Lung (tissue), 12 donors: Measurements from ENCODE around the gene RNF224. TPM values are rescaled to one million over a fixed set of nuclear protein-coding genes. Genes with fewer than 3 reads are reported as not detected.

Experiments
- ATAC-seq: fragments of 200-7000 bp; cut with Tn5 transposase; one replicate; pipeline ENCODE4 v1.9.1; 2020; ENCODE audit warnings: moderate number of reproducible peaks; ENCODE audit not compliant: insufficient read depth, low FRiP score
- DNase-seq, 3 donors: peaks; one replicate each; pipeline ENCODE4 v3.0.0-alpha.2; 2013 to 2017
- H3K27ac ChIP-seq, 2 donors: one replicate each; pipeline ENCODE4 v1.5.1; 2013; ENCODE audit warnings: mild to moderate bottlenecking in 2 of 2, moderate library complexity in 2 of 2, control low read depth in 1 of 2, inconsistent platforms in 1 of 2, low read depth in 1 of 2, low read length in 1 of 2
- H3K27me3 ChIP-seq, 3 donors: one replicate each; pipeline ENCODE4 v1.5.1; 2013; ENCODE audit warnings: low read length in 2 of 3; ENCODE audit not compliant: control insufficient read depth in 3 of 3, insufficient read depth in 3 of 3
- H3K36me3 ChIP-seq, 4 donors: one replicate each; pipeline ENCODE4 v1.5.1; 2013; ENCODE audit warnings: low read length in 4 of 4, mild to moderate bottlenecking in 1 of 4, moderate library complexity in 1 of 4; ENCODE audit not compliant: control insufficient read depth in 4 of 4, insufficient read depth in 4 of 4
- H3K4me1 ChIP-seq, 5 donors: one replicate each; pipeline ENCODE4 v1.5.1; 2013; ENCODE audit warnings: low read length in 5 of 5, mild to moderate bottlenecking in 2 of 5, moderate library complexity in 1 of 5; ENCODE audit not compliant: control insufficient read depth in 5 of 5, insufficient read depth in 5 of 5
- H3K4me3 ChIP-seq: one replicate; pipeline ENCODE4 v1.5.1; 2013; ENCODE audit warnings: mild to moderate bottlenecking, control low read depth, moderate library complexity
- H3K9ac ChIP-seq, 2 donors: one replicate each; pipeline ENCODE4 v1.5.1; 2013; ENCODE audit warnings: low read length in 2 of 2, control low read depth in 1 of 2; ENCODE audit not compliant: insufficient read depth in 1 of 2
- H3K9me3 ChIP-seq, 4 donors: one replicate each; pipeline ENCODE4 v1.5.1; 2013; ENCODE audit warnings: low read length in 3 of 4, mild to moderate bottlenecking in 1 of 4, moderate library complexity in 1 of 4; ENCODE audit not compliant: control insufficient read depth in 4 of 4, insufficient read depth in 3 of 4
- WGBS, 2 donors: extraction: QIAGEN DNeasy Blood & Tissue Kit; methylation state at CpG; one replicate each; pipeline ENCODE4 v1.1.7; 2013; 5-methylcytosine and 5-hydroxymethylcytosine counted together
- polyA plus RNA-seq, 2 donors: library from polyadenylated mRNA; stranded (reverse); fragments of 200-250 nt; gene quantifications; one replicate each; pipeline ENCODE4 v1.2.1, GENCODE V29; 2013
- total RNA-seq, 2 donors: library from RNA; depleted of rRNA in 1 of 2; stranded (reverse); fragments of >200 nt in 1 of 2; gene quantifications; one replicate each; pipeline ENCODE4 v1.2.1, GENCODE V29; 2014 to 2021
- TF ChIP-seq, protein P1 (sequence below): IDR thresholded peaks from 2 replicates; pipeline ENCODE4 v1.5.1; 2012; ENCODE audit warnings: mild to moderate bottlenecking; ENCODE audit errors: control extremely low read depth, extremely low read depth
- donor health status: control.
- donor health status: control.
- donor health status: Bipolar disorder and iron deficiency.
- donor health status: healthy.
- donor health status: DM: yes; HTN: yes; CAD: no.

RNF224 gene
- total and polyA plus RNA-seq, 4 donors = 0.24 to 1.1 (median 0.80) TPM

- Histone ChIP-seq H3K4me3 (no peak overlapping the region), H3K4me1 (peaks cover 0 to 7% (median 6%) of the 10 kb centered on the region in 5 donors), H3K27me3 (peaks cover 0 to 6% (median 0%) of the 10 kb centered on the region in 3 donors), H3K9me3 (peaks cover 0 to 3% (median 0%) of the 10 kb centered on the region in 4 donors), H3K27ac (no peak overlapping the region), H3K36me3 (no peaks in the 10 kb centered on the region), H3K9ac (no peak overlapping the region)
- TF ChIP-seq, protein P1, sequence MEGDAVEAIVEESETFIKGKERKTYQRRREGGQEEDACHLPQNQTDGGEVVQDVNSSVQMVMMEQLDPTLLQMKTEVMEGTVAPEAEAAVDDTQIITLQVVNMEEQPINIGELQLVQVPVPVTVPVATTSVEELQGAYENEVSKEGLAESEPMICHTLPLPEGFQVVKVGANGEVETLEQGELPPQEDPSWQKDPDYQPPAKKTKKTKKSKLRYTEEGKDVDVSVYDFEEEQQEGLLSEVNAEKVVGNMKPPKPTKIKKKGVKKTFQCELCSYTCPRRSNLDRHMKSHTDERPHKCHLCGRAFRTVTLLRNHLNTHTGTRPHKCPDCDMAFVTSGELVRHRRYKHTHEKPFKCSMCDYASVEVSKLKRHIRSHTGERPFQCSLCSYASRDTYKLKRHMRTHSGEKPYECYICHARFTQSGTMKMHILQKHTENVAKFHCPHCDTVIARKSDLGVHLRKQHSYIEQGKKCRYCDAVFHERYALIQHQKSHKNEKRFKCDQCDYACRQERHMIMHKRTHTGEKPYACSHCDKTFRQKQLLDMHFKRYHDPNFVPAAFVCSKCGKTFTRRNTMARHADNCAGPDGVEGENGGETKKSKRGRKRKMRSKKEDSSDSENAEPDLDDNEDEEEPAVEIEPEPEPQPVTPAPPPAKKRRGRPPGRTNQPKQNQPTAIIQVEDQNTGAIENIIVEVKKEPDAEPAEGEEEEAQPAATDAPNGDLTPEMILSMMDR = no peak
- 87 to 88% methylated on average over 23 of the region's 23 CpGs for WGBS, 2 donors
- DNase-seq = no peak
- no peak for ATAC-seq
Measured at GRCh38 chr9:137231372-137232039, 4.2 kb downstream of the RNF224 start.

- WGBS, 2 donors = 69 to 85% methylated on average over 10 of the region's 10 CpGs
- no peak overlapping the region for H3K9ac ChIP-seq
- H3K4me1 ChIP-seq = peaks cover 0 to 13% (median 7%) of the 10 kb centered on the region in 5 donors
- no peaks in the 10 kb centered on the region for H3K36me3 ChIP-seq
- ATAC-seq (no peak), DNase-seq (no peak)
- TF ChIP-seq, protein P1 = no peak
- H3K9me3 ChIP-seq = peaks cover 0 to 3% (median 0%) of the 10 kb centered on the region in 4 donors
- no peak overlapping the region for H3K27ac ChIP-seq
- no peak overlapping the region for H3K4me3 ChIP-seq
- H3K27me3 ChIP-seq = peaks cover 0 to 6% (median 0%) of the 10 kb centered on the region in 3 donors
Measured at GRCh38 chr9:137232101-137232500, 4.8 kb downstream of the RNF224 start.

DNA sequence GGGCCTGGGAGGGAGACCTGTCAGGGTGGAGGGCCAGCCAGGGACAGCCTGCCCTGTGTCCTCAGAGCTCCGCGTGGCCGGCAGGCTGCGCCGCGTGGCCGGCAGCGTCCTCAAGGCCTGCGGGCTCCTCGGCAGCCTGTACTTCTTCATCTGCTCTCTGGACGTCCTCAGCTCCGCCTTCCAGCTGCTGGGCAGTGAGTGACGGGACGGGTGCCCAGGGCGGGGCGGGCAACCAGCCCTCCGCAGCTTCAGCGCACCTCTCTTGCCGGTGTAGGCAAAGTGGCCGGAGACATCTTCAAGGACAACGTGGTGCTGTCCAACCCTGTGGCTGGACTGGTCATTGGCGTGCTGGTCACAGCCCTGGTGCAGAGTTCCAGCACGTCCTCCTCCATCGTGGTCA lies 5.2 kb downstream of the RNF224 start:
- Histone ChIP-seq H3K9ac (no peak overlapping the region), H3K27me3 (peaks cover 0 to 6% (median 0%) of the 10 kb centered on the region in 3 donors), H3K4me1 (peaks cover 0 to 14% (median 7%) of the 10 kb centered on the region in 5 donors), H3K9me3 (peaks cover 0 to 3% (median 0%) of the 10 kb centered on the region in 4 donors), H3K4me3 (no peak overlapping the region), H3K27ac (no peak overlapping the region), H3K36me3 (no peaks in the 10 kb centered on the region)
- 69 to 81% methylated on average over 22 to 24 of the region's 24 CpGs for WGBS, 2 donors
- no peak for DNase-seq
- TF ChIP-seq, protein P1 = no peak
- ATAC-seq = no peak
